ENCODE measurements around the gene MRM2. TPM values are rescaled to one million over a fixed set of nuclear protein-coding genes. Genes with fewer than 3 reads are reported as not detected.

The MRM2 gene
- polyA plus RNA-seq, 1 donor, result 21.0 TPM

DNA sequence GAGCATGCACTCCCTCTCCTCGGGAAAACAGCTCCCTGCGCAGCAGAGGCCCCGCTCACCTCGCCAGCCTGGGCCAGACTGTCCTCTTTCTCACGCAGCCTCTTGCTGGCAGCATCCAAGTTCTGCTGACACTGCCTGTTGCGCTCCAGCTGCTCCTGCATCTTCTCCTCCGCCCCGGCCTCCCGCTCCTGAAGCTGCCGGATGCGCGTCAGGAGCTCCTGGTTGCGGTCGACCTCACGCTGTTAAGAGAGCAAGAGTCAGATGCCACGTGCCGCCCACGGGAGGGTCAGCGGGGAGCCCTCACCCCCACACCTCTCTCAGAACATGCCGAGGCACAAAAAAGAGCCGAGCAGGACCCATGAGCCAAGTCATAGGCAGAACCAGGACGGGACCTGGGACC is 19.5 kb downstream of the MRM2 start:
- DNase-seq (ENCODE audit: low read depth), result no peak

DNA sequence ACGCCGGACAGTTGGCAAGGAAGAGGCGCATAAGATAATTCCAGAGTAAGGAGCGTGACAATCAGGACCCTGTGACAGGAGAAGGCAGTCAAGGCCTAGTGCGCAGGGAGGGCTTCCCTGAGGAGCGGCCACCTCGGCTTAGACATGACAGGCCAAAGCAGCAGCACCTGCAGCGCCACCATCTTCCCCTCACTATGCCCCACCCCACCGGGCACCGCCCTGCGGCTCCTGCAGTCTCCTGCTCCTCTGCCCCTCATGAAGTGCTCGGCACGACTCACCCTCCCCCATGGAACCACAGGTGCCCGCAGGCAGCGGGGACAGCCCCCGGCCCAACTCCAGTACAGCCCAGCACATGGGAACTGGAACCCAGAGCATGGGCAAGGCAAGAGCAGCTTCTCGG is 21.1 kb downstream of the MRM2 start:
- DNase-seq (ENCODE audit: low read depth), result no peak

- no peak for DNase-seq (ENCODE audit: low read depth)
Observed at GRCh38 chr7:2220506-2220905, 21.5 kb downstream of the MRM2 start.

- DNase-seq (ENCODE audit: low read depth), result no peak
Observed at GRCh38 chr7:2220030-2220429, 22.0 kb downstream of the MRM2 start.

DNA sequence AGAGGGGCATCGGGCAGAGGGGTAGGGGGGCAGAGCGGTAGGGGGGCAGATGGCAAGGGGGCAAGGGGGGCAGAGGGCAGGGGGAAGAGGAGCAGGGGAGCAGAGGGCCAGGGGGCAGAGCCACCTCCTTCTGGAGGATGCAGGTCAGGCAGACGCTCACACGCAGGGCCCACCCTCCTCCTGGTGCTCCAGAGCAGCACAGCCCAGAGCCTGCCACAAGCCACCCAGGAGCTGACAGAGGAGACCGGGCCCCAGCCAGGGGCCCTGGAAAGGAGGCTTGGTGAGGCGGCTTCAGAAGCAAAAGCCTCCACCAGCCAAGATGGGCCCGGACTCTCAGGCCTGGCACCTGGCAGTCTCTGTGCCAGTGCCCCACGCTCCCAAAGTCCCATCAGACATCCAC is 22.4 kb downstream of the MRM2 start:
- DNase-seq (ENCODE audit: low read depth), result no peak

- DNase-seq (ENCODE audit: low read depth), result no peak
Observed at GRCh38 chr7:2219136-2219535, 22.9 kb downstream of the MRM2 start.

- no peak for DNase-seq (ENCODE audit: low read depth)
Observed at GRCh38 chr7:2218444-2218785, 23.6 kb downstream of the MRM2 start.

DNA sequence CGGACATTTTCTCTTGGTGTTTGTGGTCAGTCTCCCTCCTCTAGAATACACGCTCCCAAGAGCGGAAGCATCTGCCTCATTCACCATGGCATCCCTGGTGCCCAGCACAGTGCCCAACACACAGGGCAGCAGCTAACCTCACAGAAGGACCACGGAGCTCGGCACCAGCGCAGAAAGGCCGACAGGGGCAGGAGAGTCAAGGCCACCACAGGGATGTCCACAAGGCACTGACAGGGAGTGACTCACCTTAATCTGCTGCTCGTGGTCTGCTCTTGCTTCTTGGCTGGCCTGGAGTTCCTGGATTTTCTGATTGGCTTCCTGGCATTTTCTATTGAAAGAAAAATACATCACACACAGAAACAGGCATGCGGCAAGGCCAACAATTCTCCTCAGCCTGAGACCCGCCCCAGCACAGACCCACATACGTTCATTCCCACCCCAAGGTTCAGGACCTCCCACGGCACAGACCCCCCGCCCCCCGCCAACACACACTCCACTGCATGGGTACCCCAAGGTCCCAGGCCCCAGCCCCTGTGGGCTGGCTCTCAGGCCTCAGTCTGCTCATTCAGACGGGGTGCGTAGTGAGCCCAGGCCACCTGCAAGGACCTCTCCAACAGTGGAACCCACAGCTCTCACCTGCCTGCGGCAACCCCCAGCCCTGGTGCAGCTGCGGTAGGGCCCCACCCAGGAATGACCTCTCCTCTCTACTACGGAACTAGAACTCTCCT is 24.1 kb downstream of the MRM2 start:
- DNase-seq (ENCODE audit: low read depth), result no peak

GRCh38 chr7:2217206-2217605 is 24.8 kb downstream of the MRM2 start:
- DNase-seq (ENCODE audit: low read depth), result no peak

DNA sequence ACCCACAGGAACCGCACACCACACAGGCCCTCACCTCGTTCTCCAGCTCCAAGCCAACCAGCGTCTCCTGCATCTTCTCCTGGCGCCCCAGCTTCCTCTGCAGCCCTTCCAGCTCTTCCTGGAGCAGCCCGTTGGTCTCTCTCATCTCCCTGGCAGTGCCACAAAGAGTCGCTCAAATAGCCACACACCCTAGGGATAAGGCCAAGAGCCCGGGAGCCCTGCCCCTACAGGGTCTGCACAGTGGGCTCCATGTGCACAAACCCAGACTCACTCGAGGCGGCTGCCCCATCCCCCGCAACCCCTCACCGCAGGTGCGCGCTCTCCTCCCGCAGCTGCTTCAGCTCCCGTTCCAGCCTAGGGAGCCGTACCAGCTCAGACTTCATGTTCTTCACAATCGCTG is 26.2 kb downstream of the MRM2 start:
- DNase-seq (ENCODE audit: low read depth), result no peak

DNA sequence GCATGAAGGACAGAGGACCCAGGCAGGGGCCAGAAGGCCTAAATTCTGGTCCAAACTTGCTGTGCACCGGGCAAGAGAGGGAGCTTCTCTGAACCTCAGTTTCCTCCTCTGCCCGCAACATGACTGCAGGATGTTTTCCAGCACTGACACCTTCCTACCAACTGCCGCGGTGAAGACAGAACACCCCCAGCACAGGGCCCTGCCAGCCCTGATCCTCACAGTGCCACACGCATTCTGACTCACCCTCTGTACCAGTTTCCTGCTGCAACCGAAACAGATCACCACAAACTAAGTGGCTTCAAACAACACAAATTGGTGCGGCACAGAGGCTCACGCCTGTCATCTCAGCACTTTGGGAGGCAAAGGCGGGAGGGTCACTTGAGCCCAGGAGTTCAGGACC is 27.4 kb downstream of the MRM2 start:
- DNase-seq (ENCODE audit: low read depth), result no peak

DNA sequence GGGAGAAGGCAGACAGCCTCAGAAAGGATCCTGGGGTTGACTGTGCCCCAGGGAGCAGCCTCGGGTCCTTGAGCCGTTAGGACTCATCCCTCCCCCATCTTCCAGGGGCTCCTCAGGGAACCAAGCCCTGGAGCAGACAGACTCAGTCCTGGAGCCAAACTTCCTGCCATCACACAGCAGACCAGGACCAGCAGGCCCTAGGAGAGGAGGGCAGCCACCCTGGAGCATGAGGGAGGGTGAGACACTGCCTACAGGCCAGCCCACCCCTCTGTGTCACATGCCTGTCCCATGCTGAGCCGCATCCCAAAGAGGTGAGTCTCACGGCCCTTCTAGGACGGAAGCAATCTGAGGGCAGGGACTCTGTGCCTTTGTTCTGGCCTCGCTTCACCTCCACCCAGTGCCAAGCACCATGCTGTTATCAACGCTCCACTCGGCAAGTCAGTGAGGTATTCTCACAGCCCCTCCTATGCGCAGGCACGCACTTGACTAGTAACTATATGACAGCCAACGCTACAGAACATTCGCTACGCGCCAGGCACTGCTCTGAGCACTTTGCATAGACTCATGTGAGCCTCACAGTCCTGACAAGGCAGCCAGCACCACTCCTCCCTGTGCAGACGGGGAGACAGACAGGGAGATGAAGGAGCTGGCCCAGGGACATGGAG is 28.3 kb downstream of the MRM2 start:
- no peak for DNase-seq (ENCODE audit: low read depth)

- DNase-seq (ENCODE audit: low read depth), result no peak
Observed at GRCh38 chr7:2212906-2213305, 29.1 kb downstream of the MRM2 start.

DNA sequence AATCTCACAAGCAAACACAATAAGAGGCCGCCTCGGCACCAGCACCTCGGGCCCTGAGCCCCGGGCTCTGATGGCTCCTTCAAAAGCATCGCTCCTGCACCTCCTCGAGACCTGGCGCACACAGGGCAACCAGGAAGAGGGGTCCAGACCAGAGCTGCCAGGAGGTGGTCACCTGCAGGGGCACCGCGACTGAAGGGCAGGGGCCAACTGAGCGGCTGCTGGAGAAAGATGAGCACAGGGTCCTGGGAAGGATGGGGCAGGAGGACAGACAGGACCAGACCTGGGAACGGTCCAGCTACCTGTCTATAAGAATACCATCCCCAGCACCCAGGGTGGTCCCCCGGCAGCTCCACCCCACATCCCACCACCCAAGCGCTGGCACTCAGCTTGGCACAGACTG is 30.1 kb downstream of the MRM2 start:
- DNase-seq (ENCODE audit: low read depth), result no peak

- DNase-seq (ENCODE audit: low read depth), result no peak
Observed at GRCh38 chr7:2211259-2211880, 30.6 kb downstream of the MRM2 start.

DNA sequence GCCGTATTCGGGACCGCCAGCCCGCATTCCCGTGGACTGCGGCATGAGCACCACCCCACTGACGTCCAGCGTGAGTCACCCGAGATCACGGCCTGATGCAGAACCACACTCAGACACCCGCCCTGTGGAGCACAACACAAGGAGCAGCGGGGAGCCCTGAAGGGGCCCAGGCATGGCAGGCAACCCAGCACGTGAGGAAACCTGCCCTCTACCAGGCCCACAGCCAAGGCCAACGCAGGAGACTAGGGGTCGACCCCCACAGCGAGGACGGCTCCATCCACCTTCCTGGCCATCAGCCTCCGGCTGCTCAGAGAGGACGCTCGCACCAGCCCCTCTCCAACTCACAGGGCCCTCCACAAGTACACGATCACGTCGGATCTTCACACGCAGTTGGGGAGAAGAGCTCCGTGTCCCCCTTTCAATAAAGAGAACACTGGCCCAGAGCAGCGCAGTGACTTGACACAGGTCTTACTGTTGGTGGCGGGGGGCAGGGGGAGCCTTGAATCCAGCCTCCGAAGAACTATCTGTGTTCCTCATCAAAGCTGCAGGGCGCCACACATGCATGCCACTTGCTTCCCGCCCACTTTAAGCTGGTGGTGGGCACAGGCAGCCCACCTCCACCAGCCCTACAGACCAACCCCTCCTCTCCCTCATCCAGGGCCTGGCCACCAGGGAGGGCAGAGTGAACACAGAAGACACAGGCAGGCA is 31.3 kb downstream of the MRM2 start:
- no peak for DNase-seq (ENCODE audit: low read depth)

DNA sequence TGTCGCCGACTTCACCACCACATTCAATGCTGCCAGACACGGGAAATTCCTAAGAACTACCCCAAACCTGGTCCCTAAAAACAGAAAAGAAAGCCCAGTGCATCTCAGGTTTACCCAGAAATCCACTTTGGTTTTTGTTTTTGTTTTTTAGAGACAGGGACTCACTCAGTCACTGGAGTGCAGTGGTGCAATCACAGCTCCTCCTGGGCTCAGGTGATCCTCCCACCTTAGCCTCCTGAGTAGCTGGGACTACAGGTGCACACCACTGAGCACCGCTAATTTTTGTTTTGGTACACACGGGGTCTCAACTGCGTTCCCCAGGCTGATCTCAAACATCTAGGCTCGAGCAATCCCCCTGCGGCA is 32.1 kb downstream of the MRM2 start:
- DNase-seq (ENCODE audit: low read depth), result no peak

DNA sequence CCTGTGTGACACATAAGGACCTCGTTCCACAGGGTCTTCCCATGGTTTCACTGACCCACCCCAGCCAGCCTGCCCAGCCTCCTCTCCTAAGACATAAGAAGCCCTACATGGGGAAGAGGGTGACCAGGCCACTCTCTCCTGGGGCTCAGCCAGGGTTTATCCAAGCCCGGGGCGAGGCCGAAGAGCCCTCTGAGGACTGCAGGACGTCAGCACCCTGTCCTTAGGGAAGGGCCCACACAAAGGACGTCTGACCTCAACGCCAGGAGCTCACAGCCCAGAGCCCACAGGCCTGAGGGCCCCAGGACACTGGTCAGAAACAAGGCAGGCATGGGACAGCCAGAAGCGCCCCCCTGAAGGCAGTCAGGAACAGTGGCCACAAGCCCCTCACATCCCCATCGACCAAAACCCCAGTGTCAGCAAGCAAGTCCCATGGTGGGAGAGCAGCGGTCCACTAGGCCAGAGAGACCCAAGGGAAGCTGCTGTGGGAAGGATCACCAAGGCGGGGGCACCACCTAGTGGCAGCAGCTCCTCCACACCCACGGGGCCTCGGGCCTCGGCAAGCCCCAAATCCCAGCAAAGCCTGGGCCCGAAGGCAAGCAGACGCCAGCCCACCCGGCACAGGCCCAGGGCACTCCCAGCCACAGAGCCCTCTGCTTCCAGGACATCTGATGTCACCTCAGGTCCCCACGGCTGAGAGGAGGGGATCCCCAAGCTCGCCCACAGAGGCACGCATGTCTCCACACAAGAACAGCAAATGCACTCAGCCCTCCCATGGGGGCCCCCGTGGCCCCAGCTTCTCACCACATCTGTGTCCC is 32.7 kb downstream of the MRM2 start:
- peak; percentile 17 for DNase-seq (ENCODE audit: low read depth)

DNA sequence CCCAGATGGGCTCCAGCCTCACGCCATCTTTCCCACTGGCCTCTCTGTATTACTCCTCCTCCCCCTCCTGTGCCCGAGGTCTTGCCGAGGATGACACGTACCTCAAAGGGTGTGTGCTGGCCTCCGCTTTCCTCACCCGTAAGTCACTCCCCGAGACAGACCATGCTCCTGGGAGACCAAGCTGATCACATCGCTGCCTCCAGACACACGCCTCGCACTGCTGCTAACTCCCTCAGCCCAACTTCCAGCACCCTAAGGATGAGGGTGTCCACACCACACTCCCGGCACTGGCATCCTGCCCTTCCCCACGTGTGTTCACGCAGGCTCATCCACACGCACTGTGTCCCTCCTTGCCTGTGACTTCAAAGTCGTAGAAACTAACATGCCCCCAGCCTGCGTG is 33.3 kb downstream of the MRM2 start:
- no peak for DNase-seq (ENCODE audit: low read depth)

- DNase-seq (ENCODE audit: low read depth), result no peak
Observed at GRCh38 chr7:2205036-2205780, 36.8 kb downstream of the MRM2 start.

GRCh38 chr7:2204446-2204845 is 37.6 kb downstream of the MRM2 start:
- no peak for DNase-seq (ENCODE audit: low read depth)
